LNCAP (cell line): Measurements from ENCODE around the gene PIK3R1.

ENCODE experiments used
- CTCF ChIP-seq: fragments of 450-650 bp; IDR thresholded peaks from 2 replicates; pipeline ENCODE4 v1.5.1; 2017; ENCODE audit warnings: mild to moderate bottlenecking

Gene PIK3R1

GRCh38 chr5:68296895-68297294, 81.3 kb downstream of the PIK3R1 start:
- TF ChIP-seq CTCF = no peak

GRCh38 chr5:68297656-68298055, 82.1 kb downstream of the PIK3R1 start:
- no peak for TF ChIP-seq CTCF

GRCh38 chr5:68298479-68298878, 82.9 kb downstream of the PIK3R1 start:
- no peak for TF ChIP-seq CTCF

- TF ChIP-seq CTCF = no peak
Observed at GRCh38 chr5:68299105-68299504, 83.5 kb downstream of the PIK3R1 start.

- no peak for TF ChIP-seq CTCF
Observed at GRCh38 chr5:68299575-68299974, 84.0 kb downstream of the PIK3R1 start.

- TF ChIP-seq CTCF = no peak
Observed at GRCh38 chr5:68303038-68303738, 87.6 kb downstream of the PIK3R1 start.

GRCh38 chr5:68303754-68304420, 88.3 kb downstream of the PIK3R1 start:
- no peak for TF ChIP-seq CTCF
